HG03045 (cell line): ENCODE measurements around the gene NSRP1.
"Not testable (repeated sequence)": the region's sequence is repeated elsewhere in the genome, so short reads cannot be mapped to it uniquely, and the experiment has no call there.

Experiments
- ATAC-seq: cut with Tn5 transposase; IDR thresholded peaks from one replicate; pipeline ENCODE4 v1.9.1; 2021; ENCODE audit warnings: mild to moderate bottlenecking, moderate library complexity; ENCODE audit not compliant: unreplicated experiment

The NSRP1 gene

GRCh38 chr17:30118635-30119034 lies 2.0 kb downstream of the NSRP1 start:
- ATAC-seq = not testable (repeated sequence)

DNA sequence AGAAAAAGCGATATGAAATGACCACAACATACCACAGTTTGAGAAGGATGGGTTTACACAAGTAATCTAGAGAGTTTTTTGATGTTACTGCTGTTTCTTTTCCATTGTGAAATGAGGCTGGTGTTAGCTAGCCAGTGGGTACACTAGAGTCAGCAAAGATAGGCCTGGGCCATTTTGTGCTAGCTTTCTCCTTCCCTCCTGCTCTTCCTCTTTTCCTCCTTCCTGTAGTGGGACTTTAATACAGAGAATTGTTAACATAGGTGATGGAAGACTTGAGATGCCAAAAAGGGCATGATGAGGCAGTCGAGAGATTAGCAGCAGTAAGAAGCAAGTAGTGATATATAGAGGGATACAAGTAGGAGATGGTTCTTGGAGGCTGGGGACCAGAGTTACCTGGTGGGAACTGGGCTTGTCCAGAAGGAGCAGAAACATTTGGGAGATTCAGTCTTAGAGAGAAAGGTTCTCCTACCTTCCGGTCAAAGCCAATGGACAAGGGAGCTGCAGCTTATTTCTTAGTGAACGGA lies 7.7 kb downstream of the NSRP1 start:
- no peak for ATAC-seq

DNA sequence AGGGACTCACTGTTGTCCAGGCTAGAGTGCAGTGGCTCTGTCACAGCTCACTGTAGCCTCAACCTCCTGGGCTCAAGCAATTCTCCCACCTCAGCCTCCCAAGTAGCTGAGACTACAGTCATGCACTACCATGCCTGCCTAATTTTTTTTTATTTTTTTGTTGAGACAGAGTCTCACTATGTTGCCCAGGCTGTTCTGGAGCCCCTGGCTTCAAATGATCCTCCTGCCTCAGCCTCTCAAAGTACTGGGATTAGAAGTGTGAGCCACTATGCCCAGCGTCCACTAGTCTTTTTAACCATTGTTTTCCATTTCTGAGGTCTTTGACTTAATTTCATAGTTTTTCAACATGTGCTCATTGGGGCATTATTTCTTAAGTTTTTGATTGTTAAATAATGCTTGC lies 13.5 kb downstream of the NSRP1 start:
- ATAC-seq = no peak

DNA sequence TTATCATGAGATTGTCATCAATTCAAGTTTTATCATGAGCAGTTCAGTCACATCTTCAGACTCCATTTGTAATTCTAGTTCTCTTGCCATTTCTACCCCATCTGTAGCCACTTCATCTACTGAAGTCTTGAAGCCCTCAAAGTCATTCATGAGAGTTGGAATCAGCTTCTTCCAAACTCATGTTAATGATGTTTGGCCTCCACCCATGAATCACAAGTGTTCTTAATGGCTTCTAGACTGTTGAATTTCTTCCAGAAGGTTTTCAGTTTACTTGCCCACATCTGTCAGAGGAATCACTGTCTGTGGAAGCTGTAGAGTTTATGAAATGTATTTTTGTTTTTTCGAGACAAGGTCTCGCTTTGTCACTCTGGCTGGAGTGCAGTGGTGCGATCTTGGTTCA lies 16.0 kb downstream of the NSRP1 start:
- ATAC-seq = no peak

DNA sequence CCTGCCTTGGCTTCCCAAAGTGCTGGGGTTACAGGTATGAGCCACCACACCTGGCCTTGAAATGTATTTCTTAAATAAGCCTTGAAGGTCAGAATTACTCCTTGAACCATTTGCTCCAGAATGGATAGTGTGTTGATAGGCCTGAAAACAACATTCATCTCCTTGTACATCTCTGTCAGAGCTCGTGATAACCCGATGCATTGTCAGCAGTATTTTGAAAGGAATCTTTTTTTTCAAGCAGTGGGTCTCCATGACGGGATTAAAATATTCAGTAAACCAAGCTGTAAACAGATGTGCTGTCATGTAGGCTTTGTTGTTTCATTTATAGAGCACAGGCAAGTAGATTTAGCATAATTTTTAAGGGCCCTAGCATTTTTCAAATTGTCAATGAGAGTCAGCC lies 16.6 kb downstream of the NSRP1 start:
- ATAC-seq = no peak

- ATAC-seq = no peak
Measured at GRCh38 chr17:30134551-30134950, 17.9 kb downstream of the NSRP1 start.

DNA sequence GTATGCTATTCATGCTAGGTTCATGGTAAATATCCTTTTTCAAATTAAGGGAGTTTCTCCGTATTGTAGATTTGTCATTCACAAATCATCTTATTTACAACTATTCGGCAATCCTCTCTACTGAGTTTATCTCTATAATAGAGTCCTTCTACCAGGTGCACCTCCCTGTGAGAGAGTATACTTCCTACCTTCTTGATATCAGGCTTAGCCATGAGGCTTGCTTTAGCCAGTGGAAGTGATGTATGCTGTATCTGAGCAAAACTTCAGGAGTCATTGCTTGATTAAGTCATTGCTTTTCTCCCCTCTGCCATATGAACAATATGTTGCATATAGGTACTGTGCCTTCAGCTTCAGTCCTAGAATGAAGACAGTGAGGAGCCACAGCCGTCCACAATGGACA lies 20.5 kb downstream of the NSRP1 start:
- ATAC-seq = no peak

DNA sequence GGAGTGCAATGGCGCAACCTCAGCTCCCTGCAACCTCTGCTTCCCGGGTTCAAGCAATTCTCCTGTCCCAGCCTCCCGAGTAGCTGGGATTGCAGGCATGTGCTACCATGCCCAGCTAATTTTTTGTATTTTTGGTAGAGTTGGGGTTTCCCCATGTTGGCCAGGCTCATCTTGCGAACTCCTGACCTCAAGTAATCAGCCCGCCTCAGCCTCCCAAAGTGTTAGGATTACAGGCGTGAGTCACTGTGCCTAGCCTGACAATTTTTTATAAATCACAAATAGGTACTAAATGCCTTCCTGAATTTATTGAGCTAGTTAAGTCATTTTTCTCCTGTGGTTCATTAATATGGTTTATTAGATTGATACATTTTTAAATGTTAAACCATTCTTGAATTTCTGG lies 31.2 kb downstream of the NSRP1 start:
- ATAC-seq = not testable (repeated sequence)

- no peak for ATAC-seq
Measured at GRCh38 chr17:30148376-30148775, 31.8 kb downstream of the NSRP1 start.

- ATAC-seq = no peak
Measured at GRCh38 chr17:30151471-30151870, 34.9 kb downstream of the NSRP1 start.

GRCh38 chr17:30153463-30153862 lies 36.8 kb downstream of the NSRP1 start:
- no peak for ATAC-seq

DNA sequence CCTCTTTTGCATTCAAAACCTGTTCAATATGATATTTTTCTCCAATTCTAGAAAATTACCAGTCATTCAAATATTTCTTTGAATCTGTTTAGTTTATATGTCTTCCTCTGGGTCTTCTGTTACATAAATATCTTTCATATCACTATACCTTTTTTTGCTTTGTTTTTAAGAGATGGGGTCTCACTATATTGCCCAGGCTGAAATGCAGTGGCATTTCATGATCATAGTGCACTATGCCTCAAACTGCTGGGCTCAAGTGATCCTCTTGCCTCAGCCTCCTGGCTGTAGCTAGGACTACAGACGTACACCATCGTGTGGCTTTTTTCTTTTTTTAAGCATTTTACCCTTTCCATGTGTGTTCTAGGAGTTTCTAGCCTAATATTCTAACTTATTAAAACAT lies 38.8 kb downstream of the NSRP1 start:
- ATAC-seq = no peak

GRCh38 chr17:30158896-30159625 lies 42.4 kb downstream of the NSRP1 start:
- ATAC-seq = no peak

GRCh38 chr17:30160419-30161172 lies 44.0 kb downstream of the NSRP1 start:
- no peak for ATAC-seq

DNA sequence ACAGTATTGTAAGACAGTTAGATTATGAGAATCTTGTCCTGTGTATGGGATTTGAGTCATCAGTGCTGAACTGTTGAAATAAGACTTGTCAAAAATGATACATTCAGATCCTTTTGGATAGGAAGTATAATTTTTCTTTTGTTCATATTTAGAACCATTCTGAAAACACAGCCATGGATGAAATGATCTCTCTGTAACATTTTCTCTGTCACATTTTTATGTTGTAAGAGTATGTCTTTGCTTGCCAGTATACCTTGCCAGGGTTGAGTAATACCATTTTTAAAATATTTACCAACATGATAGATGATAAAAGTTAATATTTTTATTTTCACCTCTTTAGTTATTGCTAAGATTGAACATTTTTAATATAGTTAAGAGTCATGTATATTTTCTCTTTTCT lies 45.0 kb downstream of the NSRP1 start:
- no peak for ATAC-seq

DNA sequence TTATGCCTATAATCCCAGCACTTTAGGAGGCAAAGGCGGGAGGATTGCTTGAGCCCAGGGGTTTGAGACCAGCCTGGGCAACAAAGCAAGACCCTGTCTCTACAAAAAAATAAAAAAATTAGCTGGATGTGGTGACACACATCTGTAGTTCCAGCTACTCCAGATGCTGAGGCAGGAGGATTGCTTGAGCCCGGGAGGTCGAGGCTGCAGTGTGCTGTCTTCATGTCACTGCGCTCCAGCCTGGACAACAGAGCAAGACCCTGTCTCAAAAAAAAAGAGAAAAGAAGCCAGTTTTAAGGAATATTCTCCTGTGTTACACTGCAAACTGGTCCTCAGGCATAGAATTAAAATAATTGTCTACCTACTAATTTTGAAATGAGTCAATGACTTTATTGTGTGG lies 47.9 kb downstream of the NSRP1 start:
- ATAC-seq = no peak

DNA sequence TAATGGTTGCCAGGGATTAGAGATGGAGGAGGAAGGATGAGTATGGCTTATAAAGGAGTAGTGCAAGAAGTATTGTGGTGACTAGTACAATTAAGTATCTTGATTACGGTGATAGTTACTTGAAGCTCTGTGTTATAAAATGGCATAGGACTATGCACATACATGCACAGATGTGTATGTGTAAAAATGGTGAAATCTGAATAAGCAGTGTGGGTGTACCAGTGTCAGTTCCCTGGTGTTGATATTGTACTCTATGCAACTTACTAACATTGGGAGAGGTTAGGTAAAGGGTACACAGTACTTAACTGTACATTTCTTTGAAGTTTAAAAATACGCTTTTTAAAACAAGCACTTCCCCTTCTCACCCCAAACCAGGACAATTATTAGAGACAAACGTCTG lies 48.5 kb downstream of the NSRP1 start:
- ATAC-seq = no peak

- ATAC-seq = no peak
Measured at GRCh38 chr17:30165960-30166359, 49.3 kb downstream of the NSRP1 start.

- no peak for ATAC-seq
Measured at GRCh38 chr17:30170415-30170987, 53.9 kb downstream of the NSRP1 start.

DNA sequence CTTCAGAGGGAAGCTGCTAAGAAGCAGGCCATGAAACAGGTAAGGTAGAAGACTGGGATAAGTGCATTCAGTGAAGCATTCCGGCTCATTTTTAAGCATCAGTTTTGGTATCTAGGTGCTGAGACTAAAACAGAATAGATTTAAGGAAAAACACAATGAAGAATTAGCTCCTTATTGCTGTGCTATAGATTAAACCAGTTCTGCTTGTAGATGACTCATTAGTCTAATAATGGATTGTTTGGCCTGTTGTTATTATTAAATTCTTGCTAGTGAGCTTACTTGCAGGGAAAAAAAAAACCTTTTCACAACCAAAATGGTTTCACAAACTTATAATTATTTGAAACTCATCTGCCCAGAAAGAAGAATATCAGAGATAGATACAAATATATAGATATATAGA lies 55.9 kb downstream of the NSRP1 start:
- no peak for ATAC-seq

DNA sequence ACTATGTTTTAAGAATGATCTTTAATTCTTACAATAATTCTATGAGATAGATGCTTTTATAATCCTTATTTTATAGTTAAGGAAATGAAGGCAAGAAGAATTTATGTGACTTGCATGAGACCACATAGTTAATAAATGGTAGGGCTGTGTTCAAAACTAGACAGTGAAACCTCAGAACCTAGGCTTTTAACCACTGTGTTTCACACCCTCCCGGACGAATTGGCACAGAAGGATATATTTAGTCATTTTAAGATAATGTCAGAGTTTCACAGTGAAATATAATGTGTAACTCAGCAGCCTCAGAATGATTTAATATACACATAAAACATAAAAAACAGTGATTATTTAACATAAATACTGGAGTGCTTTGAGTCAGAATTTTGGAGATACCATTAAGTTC lies 57.0 kb downstream of the NSRP1 start:
- no peak for ATAC-seq

DNA sequence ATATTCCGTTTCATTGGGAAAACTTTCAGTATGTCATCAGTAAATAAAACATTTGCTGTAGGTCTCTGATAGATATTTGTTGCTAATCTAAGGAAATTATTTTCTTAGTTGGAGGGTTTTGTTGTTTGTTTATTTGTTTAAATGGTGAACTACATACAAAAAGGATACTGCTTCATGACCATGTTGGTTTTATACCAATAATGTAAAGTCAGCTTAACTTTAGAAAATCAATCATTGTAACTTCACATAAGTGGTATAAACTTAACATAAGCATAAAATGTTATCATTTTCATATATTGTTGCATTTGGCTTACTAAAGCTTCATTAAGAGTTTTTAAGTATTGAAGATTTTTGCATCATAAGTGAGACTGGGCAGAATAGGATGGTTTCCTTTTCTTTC lies 57.9 kb downstream of the NSRP1 start:
- ATAC-seq = no peak
